ENCODE results near the gene HLA-DMA. TPM values are rescaled to one million over a fixed set of nuclear protein-coding genes. Genes with fewer than 3 reads are reported as not detected.

Gene HLA-DMA
- total and polyA plus RNA-seq, 2 of the 8 experiments (the other 6 are each of a cell fraction or from before 2014, with no cell fraction given): 13.3 to 23.1 TPM

GRCh38 chr6:32936239-32937152, 16.4 kb downstream of the HLA-DMA start (continued):
- TF ChIP-seq ATF3 (IDR thresholded peaks at IDR 0.05; ENCODE audit: insufficient read depth, low read depth, low read length): no peak
- no peak for TF ChIP-seq RXRA (IDR thresholded peaks at IDR 0.05; ENCODE audit: insufficient read depth, low read depth, low read length)
- TF ChIP-seq SP1 (IDR thresholded peaks at IDR 0.05; ENCODE audit: low read depth, low read length): no peak
- TF ChIP-seq SUZ12 (IDR thresholded peaks at IDR 0.05; ENCODE audit: low read length): no peak

Measured in H1 (cell line).